ENCODE data around the gene PITX3.

The PITX3 gene

GRCh38 chr10:102229810-102230263 lies 11.5 kb downstream of the PITX3 start (continued):
- TF ChIP-seq, protein P1, sequence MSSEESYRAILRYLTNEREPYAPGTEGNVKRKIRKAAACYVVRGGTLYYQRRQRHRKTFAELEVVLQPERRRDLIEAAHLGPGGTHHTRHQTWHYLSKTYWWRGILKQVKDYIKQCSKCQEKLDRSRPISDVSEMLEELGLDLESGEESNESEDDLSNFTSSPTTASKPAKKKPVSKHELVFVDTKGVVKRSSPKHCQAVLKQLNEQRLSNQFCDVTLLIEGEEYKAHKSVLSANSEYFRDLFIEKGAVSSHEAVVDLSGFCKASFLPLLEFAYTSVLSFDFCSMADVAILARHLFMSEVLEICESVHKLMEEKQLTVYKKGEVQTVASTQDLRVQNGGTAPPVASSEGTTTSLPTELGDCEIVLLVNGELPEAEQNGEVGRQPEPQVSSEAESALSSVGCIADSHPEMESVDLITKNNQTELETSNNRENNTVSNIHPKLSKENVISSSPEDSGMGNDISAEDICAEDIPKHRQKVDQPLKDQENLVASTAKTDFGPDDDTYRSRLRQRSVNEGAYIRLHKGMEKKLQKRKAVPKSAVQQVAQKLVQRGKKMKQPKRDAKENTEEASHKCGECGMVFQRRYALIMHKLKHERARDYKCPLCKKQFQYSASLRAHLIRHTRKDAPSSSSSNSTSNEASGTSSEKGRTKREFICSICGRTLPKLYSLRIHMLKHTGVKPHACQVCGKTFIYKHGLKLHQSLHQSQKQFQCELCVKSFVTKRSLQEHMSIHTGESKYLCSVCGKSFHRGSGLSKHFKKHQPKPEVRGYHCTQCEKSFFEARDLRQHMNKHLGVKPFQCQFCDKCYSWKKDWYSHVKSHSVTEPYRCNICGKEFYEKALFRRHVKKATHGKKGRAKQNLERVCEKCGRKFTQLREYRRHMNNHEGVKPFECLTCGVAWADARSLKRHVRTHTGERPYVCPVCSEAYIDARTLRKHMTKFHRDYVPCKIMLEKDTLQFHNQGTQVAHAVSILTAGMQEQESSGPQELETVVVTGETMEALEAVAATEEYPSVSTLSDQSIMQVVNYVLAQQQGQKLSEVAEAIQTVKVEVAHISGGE (tag by site-specific recombination; conservative IDR thresholded peaks at IDR 0.05; ENCODE audit: low read depth), result 0 out of 2 replicates have a peak, but pooled peaks have one; percentile 29
- TF ChIP-seq, protein P2, sequence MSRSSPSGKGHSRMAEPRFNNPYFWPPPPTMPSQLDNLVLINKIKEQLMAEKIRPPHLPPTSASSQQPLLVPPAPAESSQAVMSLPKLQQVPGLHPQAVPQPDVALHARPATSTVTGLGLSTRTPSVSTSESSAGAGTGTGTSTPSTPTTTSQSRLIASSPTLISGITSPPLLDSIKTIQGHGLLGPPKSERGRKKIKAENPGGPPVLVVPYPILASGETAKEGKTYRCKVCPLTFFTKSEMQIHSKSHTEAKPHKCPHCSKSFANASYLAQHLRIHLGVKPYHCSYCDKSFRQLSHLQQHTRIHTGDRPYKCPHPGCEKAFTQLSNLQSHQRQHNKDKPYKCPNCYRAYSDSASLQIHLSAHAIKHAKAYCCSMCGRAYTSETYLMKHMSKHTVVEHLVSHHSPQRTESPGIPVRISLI (tag by site-specific recombination; IDR thresholded peaks at IDR 0.05), result no peak
- TF ChIP-seq, protein P3, sequence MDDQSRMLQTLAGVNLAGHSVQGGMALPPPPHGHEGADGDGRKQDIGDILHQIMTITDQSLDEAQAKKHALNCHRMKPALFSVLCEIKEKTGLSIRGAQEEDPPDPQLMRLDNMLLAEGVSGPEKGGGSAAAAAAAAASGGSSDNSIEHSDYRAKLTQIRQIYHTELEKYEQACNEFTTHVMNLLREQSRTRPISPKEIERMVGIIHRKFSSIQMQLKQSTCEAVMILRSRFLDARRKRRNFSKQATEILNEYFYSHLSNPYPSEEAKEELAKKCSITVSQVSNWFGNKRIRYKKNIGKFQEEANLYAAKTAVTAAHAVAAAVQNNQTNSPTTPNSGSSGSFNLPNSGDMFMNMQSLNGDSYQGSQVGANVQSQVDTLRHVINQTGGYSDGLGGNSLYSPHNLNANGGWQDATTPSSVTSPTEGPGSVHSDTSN (CRISPR knock-in tag; IDR thresholded peaks at IDR 0.05), result no peak
- TF ChIP-seq ZNF600 (tag by site-specific recombination; IDR thresholded peaks at IDR 0.05), result peak; percentile 55; the same call in 1 of the 2 replicates
- TF ChIP-seq INSM2 (tag by site-specific recombination; IDR thresholded peaks at IDR 0.05), result 0 out of 2 replicates have a peak, but pooled peaks have one; percentile 26
- no peak; the same call in 1 of the 2 replicates for TF ChIP-seq ZSCAN30 (tag by site-specific recombination; IDR thresholded peaks at IDR 0.05)
- TF ChIP-seq ZNF629 (tag by site-specific recombination; IDR thresholded peaks at IDR 0.05), result peak; percentile 77; the same call in 1 of the 2 replicates
- peak; percentile 34; the same call in 1 of the 2 replicates for TF ChIP-seq ZNF449 (tag by site-specific recombination; IDR thresholded peaks at IDR 0.05)
- peak; percentile 93; the same call in 1 of the 2 replicates for TF ChIP-seq ZBTB48 (tag by site-specific recombination; IDR thresholded peaks at IDR 0.05)
- TF ChIP-seq ZNF366 (tag by site-specific recombination; conservative IDR thresholded peaks at IDR 0.05), result peak; percentile 98
- no peak for TF ChIP-seq MYNN (tag by site-specific recombination; IDR thresholded peaks at IDR 0.05; ENCODE audit: borderline replicate concordance)
- TF ChIP-seq, protein P4, sequence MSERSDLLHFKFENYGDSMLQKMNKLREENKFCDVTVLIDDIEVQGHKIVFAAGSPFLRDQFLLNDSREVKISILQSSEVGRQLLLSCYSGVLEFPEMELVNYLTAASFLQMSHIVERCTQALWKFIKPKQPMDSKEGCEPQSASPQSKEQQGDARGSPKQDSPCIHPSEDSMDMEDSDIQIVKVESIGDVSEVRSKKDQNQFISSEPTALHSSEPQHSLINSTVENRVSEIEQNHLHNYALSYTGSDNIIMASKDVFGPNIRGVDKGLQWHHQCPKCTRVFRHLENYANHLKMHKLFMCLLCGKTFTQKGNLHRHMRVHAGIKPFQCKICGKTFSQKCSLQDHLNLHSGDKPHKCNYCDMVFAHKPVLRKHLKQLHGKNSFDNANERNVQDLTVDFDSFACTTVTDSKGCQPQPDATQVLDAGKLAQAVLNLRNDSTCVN (tag by site-specific recombination; optimal IDR thresholded peaks at IDR 0.05), result peak; percentile 42
- no peak; the same call in 1 of the 2 replicates for TF ChIP-seq ZNF324 (tag by site-specific recombination; IDR thresholded peaks at IDR 0.05)
- 0 out of 2 replicates have a peak, but pooled peaks have one; percentile 44 for TF ChIP-seq MZF1 (tag by site-specific recombination; IDR thresholded peaks at IDR 0.05; ENCODE audit: borderline replicate concordance)
- TF ChIP-seq ZNF2 (tag by site-specific recombination; IDR thresholded peaks at IDR 0.05), result peak; percentile 88
- peak; percentile 98 for TF ChIP-seq ZNF654 (tag by site-specific recombination; IDR thresholded peaks at IDR 0.05; ENCODE audit: low read depth)
- TF ChIP-seq, protein P5, sequence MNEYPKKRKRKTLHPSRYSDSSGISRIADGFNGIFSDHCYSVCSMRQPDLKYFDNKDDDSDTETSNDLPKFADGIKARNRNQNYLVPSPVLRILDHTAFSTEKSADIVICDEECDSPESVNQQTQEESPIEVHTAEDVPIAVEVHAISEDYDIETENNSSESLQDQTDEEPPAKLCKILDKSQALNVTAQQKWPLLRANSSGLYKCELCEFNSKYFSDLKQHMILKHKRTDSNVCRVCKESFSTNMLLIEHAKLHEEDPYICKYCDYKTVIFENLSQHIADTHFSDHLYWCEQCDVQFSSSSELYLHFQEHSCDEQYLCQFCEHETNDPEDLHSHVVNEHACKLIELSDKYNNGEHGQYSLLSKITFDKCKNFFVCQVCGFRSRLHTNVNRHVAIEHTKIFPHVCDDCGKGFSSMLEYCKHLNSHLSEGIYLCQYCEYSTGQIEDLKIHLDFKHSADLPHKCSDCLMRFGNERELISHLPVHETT (tag by site-specific recombination; IDR thresholded peaks at IDR 0.05), result peak; percentile 54
- TF ChIP-seq EGR2 (tag by site-specific recombination; IDR thresholded peaks at IDR 0.05; ENCODE audit: low read depth), result peak; percentile 93
- TF ChIP-seq ZNF391 (tag by site-specific recombination; IDR thresholded peaks at IDR 0.05; ENCODE audit: borderline replicate concordance, low read depth), result peak; percentile 77; the same call in 1 of the 2 replicates
- 0 out of 2 replicates have a peak, but pooled peaks have one; percentile 73 for TF ChIP-seq ZFP37 (tag by site-specific recombination; IDR thresholded peaks at IDR 0.05)
- 0 out of 2 replicates have a peak, but pooled peaks have one; percentile 9 for TF ChIP-seq ZBTB21 (tag by site-specific recombination; IDR thresholded peaks at IDR 0.05)

Measured in HEK293 (cell line).